ENCODE measurements around the gene DAPK1.

The DAPK1 gene

GRCh38 chr9:87751868-87752267 is 254.2 kb downstream of the DAPK1 start:
- H3K4me2 ChIP-seq (ENCODE audit: low read length): no peak overlapping the region
- H3F3A ChIP-seq (ENCODE audit: control insufficient read depth, insufficient read depth): no peaks in the 10 kb centered on the region
- no peaks in the 10 kb centered on the region for H3K9me3 ChIP-seq (ENCODE audit: control insufficient read depth, insufficient read depth, low read length)
- H3K4me1 ChIP-seq (ENCODE audit: control insufficient read depth, low read length): no peaks in the 10 kb centered on the region
- no peaks in the 10 kb centered on the region for H4K20me1 ChIP-seq (ENCODE audit: control insufficient read depth, insufficient read depth, low read depth, low read length)
- H3K4me3 ChIP-seq (ENCODE audit: low read length): no peak overlapping the region
- no peak overlapping the region for H3K27ac ChIP-seq (ENCODE audit: low read depth, low read length)
- no peaks in the 10 kb centered on the region for H3K9me2 ChIP-seq (replicated peaks; ENCODE audit: control insufficient read depth, low read length)
- no peak for TF ChIP-seq EZH2phosphoT487 (IDR thresholded peaks at IDR 0.05; ENCODE audit: borderline replicate concordance, low read length)
- no peak for TF ChIP-seq CTCF (IDR thresholded peaks at IDR 0.05; ENCODE audit: low read depth, low read length, poor library complexity, severe bottlenecking)
- no peaks in the 10 kb centered on the region for H3K79me2 ChIP-seq (ENCODE audit: control insufficient read depth, low read length)
- H3K36me3 ChIP-seq (ENCODE audit: control insufficient read depth, low read length): no peaks in the 10 kb centered on the region
- no peaks in the 10 kb centered on the region for H3K27me3 ChIP-seq (ENCODE audit: control insufficient read depth, low read length)

- H3K4me3 ChIP-seq (ENCODE audit: low read length): no peak overlapping the region
- H3K9me2 ChIP-seq (replicated peaks; ENCODE audit: control insufficient read depth, low read length): no peaks in the 10 kb centered on the region
- no peaks in the 10 kb centered on the region for H3K27me3 ChIP-seq (ENCODE audit: control insufficient read depth, low read length)
- H3F3A ChIP-seq (ENCODE audit: control insufficient read depth, insufficient read depth): no peaks in the 10 kb centered on the region
- no peaks in the 10 kb centered on the region for H3K36me3 ChIP-seq (ENCODE audit: control insufficient read depth, low read length)
- TF ChIP-seq EZH2phosphoT487 (IDR thresholded peaks at IDR 0.05; ENCODE audit: borderline replicate concordance, low read length) (no peak), CTCF (IDR thresholded peaks at IDR 0.05; ENCODE audit: low read depth, low read length, poor library complexity, severe bottlenecking) (no peak)
- no peak overlapping the region for H3K27ac ChIP-seq (ENCODE audit: low read depth, low read length)
- H4K20me1 ChIP-seq (ENCODE audit: control insufficient read depth, insufficient read depth, low read depth, low read length): no peaks in the 10 kb centered on the region
- no peaks in the 10 kb centered on the region for H3K79me2 ChIP-seq (ENCODE audit: control insufficient read depth, low read length)
- H3K9me3 ChIP-seq (ENCODE audit: control insufficient read depth, insufficient read depth, low read length): no peaks in the 10 kb centered on the region
- no peak overlapping the region for H3K4me2 ChIP-seq (ENCODE audit: low read length)
- no peaks in the 10 kb centered on the region for H3K4me1 ChIP-seq (ENCODE audit: control insufficient read depth, low read length)
These were observed 255.6 kb downstream of the DAPK1 start for GRCh38 chr9:87753313-87753712.
